PFSK-1 (cell line): Measurements from ENCODE around the gene NARS2. TPM values are rescaled to one million over a fixed set of nuclear protein-coding genes. Genes with fewer than 3 reads are reported as not detected.

Source experiments
- FOXP2 ChIP-seq: optimal IDR thresholded peaks from 2 replicates; pipeline ENCODE3; 2011; ENCODE audit warnings: borderline replicate concordance, control low read depth, inconsistent platforms; ENCODE audit not compliant: insufficient read depth; ENCODE audit errors: extremely low read length, extremely low read depth
- POLR2AphosphoS5 ChIP-seq: IDR thresholded peaks from 2 replicates; pipeline ENCODE4 v1.6.1; 2012; ENCODE audit warnings: low read depth, mild to moderate bottlenecking, control low read depth, low read length, moderate library complexity
- REST ChIP-seq, 2 experiments: IDR thresholded peaks; 2 replicates each; pipeline versions ENCODE4 v1.6.1 to v1.8.0; 2011 to 2012; ENCODE audit warnings: low read depth in 2 of 2, low read length in 2 of 2, control low read depth in 1 of 2, inconsistent platforms in 1 of 2, mild to moderate bottlenecking in 1 of 2, moderate library complexity in 1 of 2; ENCODE audit not compliant: insufficient read depth in 1 of 2
- SIN3A ChIP-seq: IDR thresholded peaks from 2 replicates; pipeline ENCODE4 v1.6.1; 2012; ENCODE audit warnings: mild to moderate bottlenecking, low read length, moderate library complexity, borderline replicate concordance; ENCODE audit not compliant: insufficient read depth
- TAF1 ChIP-seq: IDR thresholded peaks from 2 replicates; pipeline ENCODE4 v1.6.1; 2012; ENCODE audit warnings: low read length, control low read depth, borderline replicate concordance; ENCODE audit not compliant: insufficient read depth
- polyA plus RNA-seq: library from polyadenylated mRNA; unstranded; fragments of >200 nt; gene quantifications from one replicate; pipeline ENCODE4 v1.2.1, GENCODE V29; 2012; ENCODE audit warnings: low read depth, missing spikeins; ENCODE audit not compliant: insufficient read length

NARS2 gene
- polyA plus RNA-seq = 27.9 TPM

GRCh38 chr11:78574386-78575381, at the start of gene NARS2:
Gene NARS2, minus strand, starts transcription at chr11:78574864. Its CDS starts 376 bp downstream, at chr11:78574488.
- TF ChIP-seq REST (IDR thresholded peaks at IDR 0.05; ENCODE audit: insufficient read depth in 1 of 2, low read depth in 2 of 2, low read length in 2 of 2) = 0 out of 4 replicates have a peak, but pooled peaks of 1 of the 2 experiments have one; percentile 47
- peak; percentile 79; the same call in 1 of the 2 replicates for TF ChIP-seq TAF1
- TF ChIP-seq FOXP2 = peak; percentile 60
- TF ChIP-seq POLR2AphosphoS5 = peak; percentile 87
- peak; percentile 97 for TF ChIP-seq SIN3A

- TF ChIP-seq SIN3A = no peak
- TF ChIP-seq REST (IDR thresholded peaks at IDR 0.05; ENCODE audit: insufficient read depth in 1 of 2, low read depth in 2 of 2, low read length in 2 of 2) = no peak
- no peak for TF ChIP-seq POLR2AphosphoS5
- no peak for TF ChIP-seq FOXP2
- TF ChIP-seq TAF1 = no peak
Observed at GRCh38 chr11:78622666-78623065, 48.0 kb upstream of the NARS2 start.

- no peak for TF ChIP-seq FOXP2
- TF ChIP-seq TAF1 = no peak
Observed at GRCh38 chr11:78620159-78620558, 45.5 kb upstream of the NARS2 start.

GRCh38 chr11:78615724-78616123, 41.1 kb upstream of the NARS2 start:
- TF ChIP-seq REST (IDR thresholded peaks at IDR 0.05; ENCODE audit: insufficient read depth in 1 of 2, low read depth in 2 of 2, low read length in 2 of 2) (no peak), FOXP2 (no peak), POLR2AphosphoS5 (no peak), SIN3A (no peak), TAF1 (no peak)

- TF ChIP-seq FOXP2 (no peak), SIN3A (no peak), POLR2AphosphoS5 (no peak), TAF1 (no peak), REST (IDR thresholded peaks at IDR 0.05; ENCODE audit: insufficient read depth in 1 of 2, low read depth in 2 of 2, low read length in 2 of 2) (no peak)
Observed at GRCh38 chr11:78613378-78613813, 38.7 kb upstream of the NARS2 start.
